Endothelial cell of umbilical vein (primary cell): Measurements from ENCODE around the gene EVA1A. TPM values are rescaled to one million over a fixed set of nuclear protein-coding genes. Genes with fewer than 3 reads are reported as not detected.

Experiments
- BruUV-seq: library from RNA; stranded (reverse); fragments of 400-500 nt; replicated peaks from 2 replicates; lab custom pipeline; 2021; lab: Mats Ljungman, UMichigan
- CTCF ChIA-PET: fragments of 300-600, 350-600 bp; sonication (Branson Sonifier 250); formaldehyde crosslinking; loops from one replicate; lab custom pipeline; 2021; ENCODE audit warnings: antibody characterized with exemption, inconsistent platforms; lab: Charles Lee
- POLR2A ChIA-PET: fragments of 300-600, 350-600 bp; sonication (Branson Sonifier 250); formaldehyde crosslinking; loops from one replicate; lab custom pipeline; 2021; ENCODE audit warnings: antibody characterized with exemption, inconsistent platforms; lab: Charles Lee
- DNase-seq: peaks from one replicate; pipeline ENCODE4 v3.0.0-alpha.2; 2011; ENCODE audit warnings: low read depth, low spot score
- FAIRE-seq: peaks from 2 replicates; lab custom pipeline; 2011; peaks lifted over from hg19 to GRCh38; lab: Jason Lieb, UNC
- H2AFZ ChIP-seq: 2 replicates; pipeline ENCODE4 v1.6.0; 2012; ENCODE audit warnings: low read depth, low read length, control low read depth, inconsistent platforms
- H3K27ac ChIP-seq: 2 replicates; pipeline ENCODE4 v1.5.1; 2011; ENCODE audit warnings: low read depth, mild to moderate bottlenecking, control low read depth, low read length, moderate library complexity; ENCODE audit not compliant: insufficient read depth
- H3K27me3 ChIP-seq, 2 experiments: 2 replicates each; pipeline versions ENCODE4 v1.6.0 to v1.6.1; 2011; ENCODE audit warnings: low read length in 2 of 2, mixed read lengths in 1 of 2; ENCODE audit not compliant: control insufficient read depth in 2 of 2, insufficient read depth in 2 of 2
- H3K36me3 ChIP-seq, 2 experiments: 2 replicates in 1 of 2; 3 replicates in 1 of 2; pipeline ENCODE4 v1.5.1; 2011; ENCODE audit warnings: low read length in 2 of 2, mild to moderate bottlenecking in 1 of 2, moderate library complexity in 1 of 2; ENCODE audit not compliant: control insufficient read depth in 2 of 2, insufficient read depth in 2 of 2; ENCODE audit errors: extremely low read depth in 1 of 2
- H3K4me1 ChIP-seq: 3 replicates; pipeline ENCODE4 v1.5.1; 2011; ENCODE audit warnings: mild to moderate bottlenecking, low read length; ENCODE audit not compliant: control insufficient read depth, insufficient read depth; ENCODE audit errors: extremely low read depth
- H3K4me2 ChIP-seq: 2 replicates; pipeline ENCODE4 v1.6.1; 2011; ENCODE audit warnings: low read length, control low read depth, mixed read lengths; ENCODE audit not compliant: insufficient read depth
- H3K4me3 ChIP-seq, 3 experiments: fragments of 200-600 bp in 1 of 3; sonication (generic), shearing (Covaris generic) in 1 of 3; replicated peaks in 1 of 3; 2 replicates each; pipeline ENCODE4 v1.5.1; 2011 to 2016; ENCODE audit warnings: control low read depth in 3 of 3, low read length in 3 of 3, mild to moderate bottlenecking in 2 of 3, inconsistent platforms in 1 of 3, low read depth in 1 of 3, moderate library complexity in 1 of 3; ENCODE audit not compliant: insufficient read depth in 1 of 3
- H3K79me2 ChIP-seq: 2 replicates; pipeline ENCODE4 v1.6.0; 2012; ENCODE audit warnings: low read length, inconsistent platforms; ENCODE audit not compliant: control insufficient read depth, insufficient read depth
- H3K9ac ChIP-seq: replicated peaks from 2 replicates; pipeline ENCODE3; 2011; ENCODE audit warnings: low read length, control low read depth; ENCODE audit not compliant: insufficient read depth; ENCODE audit errors: extremely low read depth
- H3K9me1 ChIP-seq: replicated peaks from 3 replicates; pipeline ENCODE4 v1.6.0; 2011; ENCODE audit warnings: mild to moderate bottlenecking, low read length; ENCODE audit not compliant: control insufficient read depth, insufficient read depth; ENCODE audit errors: extremely low read depth
- H3K9me3 ChIP-seq: replicated peaks from 2 replicates; pipeline ENCODE4 v1.5.1; 2012; ENCODE audit warnings: low read length, inconsistent platforms; ENCODE audit not compliant: control insufficient read depth, insufficient read depth
- H4K20me1 ChIP-seq: replicated peaks from 2 replicates; pipeline ENCODE3; 2011; ENCODE audit warnings: mild to moderate bottlenecking, low read length; ENCODE audit not compliant: control insufficient read depth, insufficient read depth; ENCODE audit errors: extremely low read depth
- CTCF ChIP-seq, 2 donors: IDR thresholded peaks; 1 replicate in 1 of 2; 2 replicates in 1 of 2; pipeline ENCODE4 v1.5.1; 2011; ENCODE audit warnings: low read length in 2 of 2, mild to moderate bottlenecking in 2 of 2, moderate library complexity in 2 of 2, control low read depth in 1 of 2, inconsistent platforms in 1 of 2, low read depth in 1 of 2; ENCODE audit not compliant: insufficient read depth in 1 of 2; ENCODE audit errors: extremely low read depth in 1 of 2
- EZH2 ChIP-seq: IDR thresholded peaks from 2 replicates; pipeline ENCODE4 v1.6.1; 2012; ENCODE audit warnings: borderline replicate concordance, low read depth, mild to moderate bottlenecking, moderate library complexity, low read length, inconsistent platforms; ENCODE audit not compliant: severe bottlenecking
- FOS ChIP-seq: IDR thresholded peaks from 2 replicates; pipeline ENCODE4 v1.6.1; 2011; ENCODE audit warnings: mild to moderate bottlenecking, low read length, moderate library complexity, borderline replicate concordance; ENCODE audit not compliant: insufficient read depth
- GATA2 ChIP-seq: IDR thresholded peaks from 2 replicates; pipeline ENCODE4 v1.7.0; 2011; ENCODE audit warnings: low read depth, mild to moderate bottlenecking, moderate library complexity, mixed read lengths, low read length; ENCODE audit not compliant: insufficient read length, insufficient read depth
- JUN ChIP-seq: IDR thresholded peaks from 2 replicates; pipeline ENCODE4 v1.6.1; 2011; ENCODE audit warnings: borderline replicate concordance, low read depth; ENCODE audit not compliant: insufficient read length, insufficient read depth
- MAX ChIP-seq: IDR thresholded peaks from 2 replicates; pipeline ENCODE4 v1.6.1; 2011; ENCODE audit not compliant: insufficient read depth, insufficient read length
- MYC ChIP-seq: IDR thresholded peaks from one replicate; pipeline ENCODE4 v1.6.1; 2011; ENCODE audit warnings: mild to moderate bottlenecking, low read depth, low read length
- POLR2A ChIP-seq: IDR thresholded peaks from 2 replicates; pipeline ENCODE4 v1.6.1; 2012; ENCODE audit warnings: low read depth, mild to moderate bottlenecking, control low read depth, low read length
- POLR2AphosphoS5 ChIP-seq: IDR thresholded peaks from 2 replicates; pipeline ENCODE4 v1.6.1; 2012; ENCODE audit warnings: low read depth, mild to moderate bottlenecking, control low read depth, low read length, moderate library complexity; ENCODE audit not compliant: insufficient read depth
- dilution Hi-C: fragments of 300-500 bp; cut with MboI; formaldehyde crosslinking; loops from one replicate; pipeline ENCODE4 v1.15.0; 2019; ENCODE audit warnings: low sequenced_read_pairs; ENCODE audit not compliant: extremely low pct_ligation_motif_present
- intact Hi-C: fragments of 100-400 bp; cut with micrococcal nuclease; formaldehyde crosslinking; loops from one replicate; pipeline ENCODE4 v1.10.0; 2022
- polyA plus RNA-seq, 4 experiments: library from polyadenylated mRNA; depleted of rRNA in 3 of 4; stranded (reverse) in 3 of 4; unstranded in 1 of 4; fragments of >200 nt; gene quantifications; 2 replicates each; pipeline versions ENCODE4 v1.2.1 to v1.2.3, GENCODE V29; 2011 to 2012; ENCODE audit warnings: missing spikeins in 1 of 4
- total RNA-seq: library from RNA; stranded (reverse); gene quantifications from 2 replicates; pipeline ENCODE4 v1.2.3, GENCODE V29; 2021

EVA1A gene
- total and polyA plus RNA-seq, 2 donors (not counting 3 experiments of a cell fraction or from before 2014, with no cell fraction given): 52.6 to 66.5 TPM

DNA sequence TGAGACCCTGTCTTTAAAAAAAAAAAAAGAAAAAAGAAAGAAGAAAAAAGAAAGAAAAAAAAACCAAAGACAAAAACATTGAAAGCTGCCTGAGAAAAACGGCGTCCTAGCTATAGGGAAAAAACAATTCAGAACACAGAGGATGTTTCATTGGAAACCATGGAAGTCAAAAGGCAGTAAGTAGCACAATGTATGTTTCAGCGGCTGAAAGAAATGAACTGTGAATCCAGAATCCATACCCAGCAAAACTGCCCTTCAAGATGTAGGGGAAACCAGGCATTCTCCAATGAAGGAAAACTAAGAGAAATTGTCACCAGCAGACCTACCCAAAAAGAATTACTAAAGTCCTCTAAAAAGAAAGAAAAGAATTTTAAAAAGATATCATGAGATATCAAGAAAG lies 27.6 kb downstream of the EVA1A start:
- Histone ChIP-seq H2AFZ (no peak overlapping the region), H3K4me2 (no peak overlapping the region), H3K27me3 (no peaks in the 10 kb centered on the region), H3K4me3 (no peak overlapping the region), H3K9me3 (no peaks in the 10 kb centered on the region), H3K4me1 (no peaks in the 10 kb centered on the region), H3K36me3 (no peaks in the 10 kb centered on the region), H3K9ac (no peak overlapping the region), H3K9me1 (no peaks in the 10 kb centered on the region), H4K20me1 (no peaks in the 10 kb centered on the region), H3K27ac (no peak overlapping the region), H3K79me2 (peaks cover 59% of the 10 kb centered on the region)
- POLR2A ChIA-PET: no interaction called here
- BruUV-seq: no TSS peak
- dilution Hi-C loops (no loop called here), intact Hi-C loops (no loop called here)
- TF ChIP-seq GATA2 (no peak), CTCF (IDR thresholded peaks at IDR 0.05; ENCODE audit: extremely low read depth in 1 of 2, insufficient read depth in 1 of 2, low read depth in 1 of 2, low read length in 2 of 2) (no peak), MAX (no peak), FOS (no peak), MYC (no peak), POLR2AphosphoS5 (no peak), EZH2 (no peak), POLR2A (no peak), JUN (no peak)
- DNase-seq (no peak), FAIRE-seq (no peak)
- CTCF ChIA-PET: interaction anchor here (0.6 to 1.3 kb wide), 4 partner anchors 27 to 65 kb away, joined by 3 to 4 read pairs (median 3); partner anchors contain the start of gene EVA1A
